ENCODE data around the gene SDR9C7.
"Not testable (repeated sequence)": the region's sequence is repeated elsewhere in the genome, so short reads cannot be mapped to it uniquely, and the experiment has no call there.

SDR9C7 gene

DNA sequence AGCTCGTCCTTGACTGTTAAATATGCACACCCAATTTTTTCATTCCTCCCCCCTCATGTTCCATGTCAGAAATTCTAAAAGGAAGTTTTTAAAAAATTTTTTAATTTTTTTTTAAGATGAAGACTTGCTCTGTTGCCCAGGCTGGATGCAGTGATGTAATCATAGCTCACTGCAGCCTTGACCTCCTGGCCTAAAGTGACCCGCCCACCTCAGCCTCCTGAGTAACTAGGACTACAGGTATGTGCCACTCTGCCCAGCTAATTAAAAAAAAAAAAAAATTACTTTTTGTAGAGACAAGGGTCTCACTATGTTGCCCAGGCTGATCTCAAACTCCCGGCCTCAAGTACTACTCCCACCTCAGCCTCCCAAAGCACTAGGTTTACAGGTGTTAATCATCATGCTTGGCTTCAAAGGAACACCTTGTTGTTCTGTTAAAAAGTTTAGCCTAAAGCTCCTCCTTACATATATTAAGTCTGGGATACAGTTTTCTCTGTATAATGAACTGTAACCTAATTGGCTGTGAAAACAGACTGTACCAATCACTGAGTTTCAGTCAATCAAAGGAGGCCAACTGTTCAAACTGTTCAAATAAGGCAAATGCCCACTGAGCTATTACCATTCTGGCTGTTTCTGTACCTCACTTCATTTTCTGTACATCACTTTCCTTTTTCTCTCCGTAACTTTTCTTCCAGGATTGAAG, 17.8 kb downstream of the SDR9C7 start:
- no peak for ATAC-seq
- no peak for DNase-seq

DNA sequence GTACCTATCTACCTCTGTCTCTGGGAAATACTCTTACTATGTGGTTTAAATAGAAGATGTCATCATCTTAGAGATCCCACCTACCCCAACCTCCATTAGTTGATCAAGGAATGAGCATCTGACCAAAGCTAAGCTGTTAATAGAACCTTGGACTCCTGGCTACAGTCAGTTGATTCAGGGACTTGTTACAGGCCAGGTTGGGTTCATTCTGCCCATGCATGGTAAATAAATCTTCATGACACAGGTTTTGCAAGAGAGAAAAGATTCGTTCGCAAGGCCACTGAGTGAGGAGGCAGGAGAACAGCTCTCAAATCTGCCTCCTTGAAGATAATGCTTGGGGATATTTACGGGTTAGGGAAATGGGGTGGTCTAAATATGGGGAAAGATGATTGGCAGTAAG, 19.5 kb downstream of the SDR9C7 start:
- ATAC-seq (no peak), DNase-seq (no peak)

DNA sequence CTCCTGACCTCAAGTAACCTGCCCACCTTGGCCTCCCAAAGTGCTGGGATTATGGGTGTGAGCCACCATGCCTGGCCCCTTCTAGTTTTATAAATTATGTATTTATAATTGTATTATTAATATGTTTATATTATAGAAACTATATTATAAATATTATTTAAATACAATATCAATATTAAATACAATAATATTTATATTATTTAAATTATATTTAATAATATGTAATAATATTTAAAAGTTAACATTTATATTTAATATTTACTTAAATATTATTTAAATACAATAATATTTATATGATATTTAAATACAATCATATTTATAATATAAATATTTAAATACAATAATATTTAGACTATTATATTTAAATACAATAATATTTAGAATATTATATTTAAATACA, 20.0 kb downstream of the SDR9C7 start:
- no peak for ATAC-seq

DNA sequence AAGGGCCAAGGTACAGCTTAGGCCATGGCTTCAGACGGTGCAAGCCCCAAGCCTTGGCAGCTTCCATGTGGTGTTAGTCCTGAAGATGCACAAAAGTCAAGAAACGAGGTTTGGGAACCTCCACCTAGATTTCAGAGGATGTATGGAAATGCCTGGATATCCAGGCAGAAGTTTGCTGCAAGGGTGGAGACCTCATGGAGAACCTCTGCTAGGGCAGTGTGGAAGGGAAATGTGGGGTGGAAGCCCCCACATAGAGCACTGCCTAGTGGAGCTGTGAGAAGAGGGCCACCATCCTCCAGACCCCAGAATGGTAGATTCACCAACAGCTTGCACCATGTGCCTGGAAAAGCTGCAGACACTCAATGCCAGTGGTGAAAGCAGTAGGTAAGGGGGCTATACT, 24.8 kb downstream of the SDR9C7 start:
- DNase-seq, ATAC-seq: not testable (repeated sequence)

More for the DNA sequence above, 20.0 kb downstream of the SDR9C7 start:
- DNase-seq = no peak

DNA sequence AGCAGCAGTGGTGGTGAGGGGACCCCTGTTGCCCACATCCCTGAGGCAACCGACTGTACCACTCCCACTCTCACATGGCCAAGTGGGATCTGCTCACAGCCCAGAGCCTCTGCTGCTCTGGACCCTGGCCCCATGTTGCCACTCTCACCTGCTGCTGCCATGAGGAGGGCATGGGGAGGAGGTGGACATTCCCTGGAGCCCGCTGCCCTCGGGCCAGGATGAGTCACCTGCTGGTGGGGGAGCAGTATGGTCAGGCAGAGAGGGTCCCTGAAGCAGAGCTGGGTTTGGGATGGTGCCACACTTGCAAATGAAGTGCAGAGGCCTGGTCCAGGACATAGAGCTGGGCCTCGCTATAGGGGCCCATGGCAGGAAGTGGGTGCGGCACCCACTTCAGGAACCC, 26.1 kb downstream of the SDR9C7 start:
- ATAC-seq (no peak), DNase-seq (no peak)

DNA sequence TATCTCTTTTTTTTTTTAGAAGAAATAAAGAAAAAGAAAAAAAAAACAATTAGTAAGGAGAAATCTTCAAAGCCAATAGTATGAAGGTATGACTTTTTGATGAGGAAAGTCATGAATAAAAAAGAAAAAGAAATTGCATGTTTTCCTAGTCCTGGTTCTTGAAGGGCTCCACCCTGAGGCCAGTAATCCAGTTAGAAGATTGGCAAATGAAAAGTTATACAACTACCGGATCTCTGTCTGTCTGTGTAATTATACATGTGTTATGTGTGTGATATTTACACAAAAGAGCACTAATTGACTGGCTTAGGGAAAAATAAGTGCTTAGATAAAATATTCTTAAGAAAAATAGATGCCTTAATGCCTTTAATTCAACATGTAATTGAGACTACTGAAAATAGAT, 28.4 kb downstream of the SDR9C7 start:
- no peak for DNase-seq
- no peak for ATAC-seq

DNA sequence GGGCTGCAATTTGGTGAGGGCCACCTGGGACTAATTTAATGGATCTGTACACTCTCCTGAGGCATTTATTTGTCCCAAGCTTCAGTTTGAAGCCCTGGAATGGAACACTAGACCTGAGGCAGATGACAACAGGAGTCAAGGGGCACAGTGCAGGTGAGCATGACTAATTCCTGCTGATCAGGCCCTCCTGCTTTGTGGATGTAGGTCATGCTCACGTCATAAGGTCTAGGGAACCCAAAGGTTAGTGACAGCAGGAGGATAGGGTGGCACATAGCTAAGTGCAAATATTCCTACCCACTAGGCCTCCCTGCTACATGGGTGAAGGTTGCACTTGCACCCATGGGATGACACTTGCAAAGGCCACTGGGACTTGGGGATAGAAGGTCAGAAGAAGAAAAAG, 30.8 kb downstream of the SDR9C7 start:
- no peak for DNase-seq
- no peak for ATAC-seq

DNA sequence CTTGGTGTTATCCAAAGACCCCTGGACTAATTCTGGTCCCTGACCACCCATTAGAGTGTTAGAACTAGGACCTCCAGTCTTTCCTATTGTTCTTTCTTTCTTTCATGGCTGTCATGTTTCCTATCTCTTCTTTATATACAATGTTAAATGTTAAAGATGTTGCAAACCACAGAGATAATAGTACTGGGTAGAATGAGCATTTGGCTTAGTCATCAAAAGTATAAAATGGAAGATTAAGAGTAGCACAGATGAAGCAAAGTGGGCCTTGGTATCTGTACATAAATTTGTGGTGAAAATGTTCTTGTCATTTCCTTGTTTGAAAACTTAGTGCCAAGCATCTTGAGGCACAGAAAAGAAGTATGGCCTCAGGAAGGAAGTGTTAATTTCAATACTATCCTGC, 32.9 kb downstream of the SDR9C7 start:
- not testable (repeated sequence) for ATAC-seq, DNase-seq

DNA sequence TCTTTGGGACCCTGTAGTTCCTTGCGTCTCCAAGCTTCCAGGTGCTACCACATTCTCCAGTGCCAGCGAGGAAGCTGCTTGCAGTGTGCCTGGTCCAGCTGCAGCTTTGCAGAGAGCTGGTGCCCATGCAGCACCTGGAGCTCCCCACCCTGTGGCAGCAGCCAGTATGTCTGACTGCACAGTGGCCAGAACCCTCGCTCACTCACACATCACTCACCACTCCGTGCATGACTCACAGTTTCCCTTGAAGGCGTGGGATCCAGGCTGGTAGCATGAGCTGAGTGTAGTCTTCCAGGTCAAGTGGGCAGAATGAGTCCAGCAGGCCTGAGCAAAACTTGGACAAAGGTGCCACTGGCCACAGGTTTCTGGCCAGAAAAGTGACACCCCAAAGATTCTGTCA, 33.6 kb downstream of the SDR9C7 start:
- no peak for ATAC-seq
- no peak for DNase-seq

DNA sequence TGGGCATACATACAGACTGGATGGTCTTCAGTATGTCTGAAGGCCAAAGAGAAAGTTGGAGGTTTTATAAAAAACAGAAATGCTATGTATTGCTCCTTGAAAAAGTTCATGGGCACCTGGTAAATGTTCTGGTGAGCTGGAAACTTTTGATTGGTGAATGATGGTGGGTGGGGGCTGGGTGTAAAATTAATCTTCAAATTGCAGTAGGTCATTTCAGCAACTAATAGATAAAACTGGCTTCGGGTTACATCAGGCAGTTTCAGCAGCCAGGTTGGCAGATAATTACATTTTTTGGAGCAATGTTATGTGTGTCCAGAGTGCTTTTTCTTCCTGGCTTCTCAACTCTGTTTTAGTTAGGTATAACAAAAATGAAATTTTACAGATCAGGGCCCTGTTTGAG, 35.3 kb downstream of the SDR9C7 start:
- ATAC-seq (no peak), DNase-seq (no peak)

DNA sequence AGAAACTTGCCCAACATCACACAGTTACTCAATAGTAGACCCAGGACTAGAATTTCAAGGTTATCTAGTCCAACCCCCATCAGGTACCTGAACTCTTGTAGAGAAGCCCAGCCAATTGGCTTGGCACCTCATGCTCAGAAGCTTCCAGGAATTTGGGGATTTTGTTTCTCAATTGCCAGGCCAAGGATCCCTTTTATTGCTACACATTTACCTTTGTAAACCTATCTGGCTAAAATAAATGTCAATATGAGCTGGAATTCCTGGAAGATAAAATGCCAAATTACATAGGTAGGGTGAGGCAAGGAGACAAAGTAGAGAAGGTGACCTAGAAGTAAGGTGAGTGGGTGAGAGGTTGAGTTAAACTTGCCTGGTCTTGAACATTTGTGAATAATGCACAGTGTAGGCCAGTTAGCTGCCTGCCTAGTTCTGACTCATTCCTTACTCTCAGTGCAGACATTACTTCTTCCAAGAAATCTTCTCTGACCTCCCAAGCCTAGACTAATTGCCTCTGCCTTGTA, 36.3 kb downstream of the SDR9C7 start:
- no peak for ATAC-seq
- no peak for DNase-seq

DNA sequence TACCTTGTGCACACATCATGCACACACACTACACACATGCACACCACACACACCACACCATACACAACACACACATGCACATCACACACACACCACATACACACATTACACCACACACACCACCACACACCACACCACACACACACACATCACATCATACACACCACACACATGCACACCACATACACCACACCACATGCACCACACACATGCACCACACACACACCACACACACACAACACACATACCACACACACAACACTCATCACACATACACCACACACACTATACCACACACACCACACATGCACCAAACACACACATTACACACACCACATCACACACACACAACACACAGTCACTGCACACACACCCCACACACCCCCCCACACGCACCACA, 38.1 kb downstream of the SDR9C7 start:
- DNase-seq (no peak), ATAC-seq (no peak)

DNA sequence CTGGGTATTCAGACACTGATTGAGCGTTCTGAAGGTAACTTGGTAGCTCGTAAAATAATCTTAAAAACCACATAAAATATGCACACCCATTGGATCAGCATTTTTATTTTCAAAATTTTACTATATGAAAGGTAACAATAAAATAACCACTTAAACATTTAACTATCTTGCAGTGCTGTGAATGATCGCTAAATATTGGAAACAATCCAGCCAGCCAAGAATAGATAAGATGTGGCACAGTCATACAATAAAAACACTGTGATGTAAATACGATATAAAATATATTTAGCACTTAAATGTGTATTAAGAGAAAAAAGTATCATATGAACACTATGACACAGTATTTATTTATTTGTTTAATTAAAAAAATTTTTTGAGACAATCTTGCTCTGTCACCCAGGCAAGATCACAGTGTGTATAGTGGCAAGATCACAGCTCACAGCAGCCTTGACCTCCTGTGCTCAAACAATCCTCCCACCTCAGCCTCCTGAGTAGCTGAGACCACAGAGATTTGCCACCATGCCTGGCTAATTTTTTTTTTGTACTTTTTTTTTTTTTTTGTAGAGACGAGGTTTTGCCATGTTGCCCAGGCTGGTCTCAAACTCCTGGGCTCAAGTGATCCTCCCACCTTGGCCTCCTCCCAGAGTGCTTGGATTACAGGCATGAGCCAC, 39.4 kb downstream of the SDR9C7 start:
- ATAC-seq (no peak), DNase-seq (no peak)

DNA sequence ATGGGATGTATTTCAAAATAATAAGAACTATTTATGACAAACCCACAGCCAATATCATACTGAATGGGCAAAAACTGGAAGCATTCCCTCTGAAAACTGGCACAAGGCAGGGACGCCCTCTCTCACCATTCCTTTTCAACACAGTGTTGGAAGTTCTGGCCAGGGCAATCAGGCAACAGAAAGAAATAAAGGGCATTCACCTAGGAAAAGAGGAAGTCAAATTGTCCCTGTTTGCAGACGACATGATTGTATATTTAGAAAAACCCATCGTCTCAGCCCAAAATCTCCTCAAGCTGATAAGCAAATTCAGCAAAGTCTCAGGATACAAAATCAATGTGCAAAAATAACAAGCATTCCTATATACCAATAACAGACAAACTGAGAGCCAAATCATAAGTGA, 42.3 kb downstream of the SDR9C7 start:
- not testable (repeated sequence) for ATAC-seq, DNase-seq

DNA sequence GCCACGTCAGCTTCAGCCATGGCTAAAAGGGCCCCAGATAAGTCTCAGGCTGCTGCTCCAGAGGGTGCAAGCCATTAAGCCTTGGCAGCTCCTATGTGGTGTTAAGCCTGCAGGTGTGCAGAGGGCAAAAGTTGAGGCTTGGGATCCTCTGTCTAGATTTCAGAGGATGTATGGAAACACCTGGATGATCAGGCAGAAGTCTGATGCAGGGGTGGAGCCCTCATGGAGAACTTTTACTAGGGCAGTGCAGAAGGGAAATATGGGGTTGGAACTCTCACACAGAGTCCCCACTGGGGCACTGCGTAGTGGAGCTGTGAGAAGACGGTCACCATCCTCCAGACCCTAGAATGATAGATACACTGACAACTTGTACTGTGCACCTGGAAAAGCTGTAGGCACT, 47.9 kb downstream of the SDR9C7 start:
- ATAC-seq (no peak), DNase-seq (no peak)

DNA sequence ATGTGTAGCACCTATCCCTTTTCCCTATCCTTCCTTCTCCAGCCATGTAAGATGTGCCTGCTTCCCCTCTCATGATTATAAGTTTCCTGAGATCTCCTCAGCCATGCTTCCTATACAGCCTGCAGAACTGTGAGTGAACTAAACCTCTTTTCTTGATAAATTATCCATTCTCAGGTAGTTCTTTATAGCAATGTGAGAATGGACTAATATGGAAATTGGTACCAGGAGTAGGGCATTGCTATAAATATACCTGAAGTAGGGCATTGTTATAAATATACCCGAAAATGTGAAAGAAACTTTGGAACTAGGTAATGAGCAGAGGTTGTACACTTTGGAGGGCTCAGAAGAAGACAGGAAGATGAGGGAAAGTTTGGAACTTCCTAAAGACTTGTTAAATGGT, 48.9 kb downstream of the SDR9C7 start:
- DNase-seq (no peak), ATAC-seq (no peak)

DNA sequence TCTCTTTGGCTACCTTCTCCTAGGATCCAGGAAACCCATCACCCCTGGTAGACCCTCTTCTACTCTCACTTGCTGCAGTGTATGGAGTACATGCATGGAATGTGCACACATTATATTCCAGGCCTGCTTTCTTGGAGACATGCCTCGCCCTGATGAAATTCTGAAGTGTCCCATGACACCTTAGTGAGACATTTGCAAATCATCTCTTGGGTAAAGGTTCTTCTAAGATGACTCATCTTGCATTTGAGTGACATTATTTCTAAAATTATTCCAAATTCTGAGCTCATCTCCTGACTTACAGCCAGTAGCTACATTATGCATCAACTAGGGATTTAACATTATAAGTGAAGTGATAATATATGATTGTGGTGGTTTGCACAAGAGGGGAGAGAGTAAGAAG, 49.8 kb downstream of the SDR9C7 start:
- DNase-seq = no peak
- ATAC-seq = no peak

DNA sequence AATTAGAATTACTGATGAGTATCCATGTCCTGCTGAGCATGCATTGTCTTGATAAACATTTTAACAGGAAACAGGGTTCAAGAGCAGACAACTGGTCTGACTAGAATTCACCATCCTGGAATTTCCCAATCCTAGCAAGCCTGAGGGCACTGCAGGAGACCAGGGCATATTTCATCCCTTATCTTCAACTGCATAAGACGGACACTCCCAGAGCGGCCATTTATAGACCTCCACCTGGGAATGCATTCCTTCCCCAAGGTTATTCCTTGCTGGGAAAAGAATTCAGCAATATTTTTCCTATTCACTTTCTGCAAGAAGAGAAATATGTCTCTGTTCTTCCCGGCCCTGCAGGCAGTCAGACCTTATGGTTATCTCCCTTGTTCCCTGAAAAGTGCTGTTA, 51.8 kb downstream of the SDR9C7 start:
- ATAC-seq, DNase-seq: not testable (repeated sequence)

DNA sequence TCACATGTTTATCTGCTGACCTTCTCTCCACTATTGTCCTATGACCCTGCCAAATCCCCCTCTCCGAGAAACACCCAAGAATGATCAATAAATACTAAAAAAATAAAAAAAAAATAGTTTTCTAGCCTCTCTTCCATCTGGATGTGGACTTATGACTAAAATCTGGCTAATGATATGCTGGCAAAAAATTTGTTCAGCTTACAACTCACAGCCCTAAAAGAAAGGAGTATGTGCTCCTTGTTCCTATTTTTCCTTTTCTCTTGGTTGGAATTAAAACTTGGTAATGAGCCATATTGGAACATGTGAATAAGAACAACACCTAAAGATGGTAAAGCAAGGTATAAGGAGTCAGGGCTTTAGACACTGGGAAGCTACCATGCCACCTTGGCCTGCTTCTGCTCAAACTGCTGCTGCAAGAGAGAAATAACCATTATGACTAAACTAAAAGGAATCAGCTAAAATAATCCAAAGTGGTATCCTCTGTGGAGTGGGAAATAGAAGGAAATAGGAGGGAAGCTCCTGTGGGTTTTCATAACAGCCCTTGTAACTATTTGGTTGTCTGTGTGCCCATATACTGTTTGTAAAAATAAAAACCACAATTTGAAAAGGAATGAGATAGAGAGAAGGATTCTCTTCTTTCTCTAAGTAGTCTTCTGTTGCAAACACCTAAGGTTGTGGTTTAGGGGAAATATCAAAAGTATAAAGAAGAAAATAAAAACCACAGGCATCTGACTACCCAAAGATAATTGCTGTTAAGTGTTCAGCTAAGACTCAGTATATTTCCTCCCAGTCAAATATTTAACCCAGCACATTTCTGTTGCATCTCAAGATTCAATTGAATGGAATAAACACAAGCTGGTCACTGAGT, 53.8 kb downstream of the SDR9C7 start:
- ATAC-seq = no peak
- DNase-seq = no peak

DNA sequence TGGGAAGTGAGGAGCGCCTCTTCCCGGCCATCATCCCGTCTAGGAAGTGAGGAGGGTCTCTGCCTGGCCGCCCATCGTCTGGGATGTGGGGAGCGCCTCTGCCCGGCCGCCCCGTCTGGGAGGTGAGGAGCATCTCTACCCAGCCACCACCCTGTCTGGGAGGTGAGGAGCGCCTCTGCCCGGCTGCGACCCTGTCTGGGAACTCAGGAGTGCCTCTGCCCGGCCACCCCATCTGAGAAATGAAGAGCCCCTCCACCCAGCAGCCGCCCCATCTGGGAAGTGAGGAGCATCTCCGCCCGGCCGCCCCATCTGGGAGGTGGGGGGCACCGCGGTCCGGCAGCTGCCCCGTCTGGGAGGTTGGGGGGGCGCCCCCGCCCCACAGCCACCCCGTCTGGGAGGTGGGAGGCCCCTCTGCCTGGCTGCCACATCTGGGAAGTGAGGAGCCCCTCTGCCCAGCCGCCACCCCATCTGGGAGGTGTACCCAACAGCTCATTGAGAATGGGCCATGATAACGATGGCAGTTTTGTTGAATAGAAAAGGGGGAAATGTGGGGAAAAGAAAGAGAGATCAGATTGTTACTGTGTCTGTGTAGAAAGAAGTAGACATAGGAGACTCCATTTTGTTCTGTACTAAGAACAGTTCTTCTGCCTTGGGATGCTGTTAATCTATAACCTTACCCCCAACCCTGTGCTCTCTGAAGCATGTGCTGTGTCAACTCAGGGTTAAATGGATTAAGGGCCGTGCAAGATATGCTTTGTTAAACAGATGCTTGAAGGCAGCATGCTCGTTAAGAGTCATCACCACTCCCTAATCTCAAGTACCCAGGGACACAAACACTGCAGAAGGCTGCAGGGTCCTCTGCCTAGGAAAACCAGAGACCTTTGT, 54.7 kb downstream of the SDR9C7 start:
- not testable (repeated sequence) for ATAC-seq, DNase-seq

DNA sequence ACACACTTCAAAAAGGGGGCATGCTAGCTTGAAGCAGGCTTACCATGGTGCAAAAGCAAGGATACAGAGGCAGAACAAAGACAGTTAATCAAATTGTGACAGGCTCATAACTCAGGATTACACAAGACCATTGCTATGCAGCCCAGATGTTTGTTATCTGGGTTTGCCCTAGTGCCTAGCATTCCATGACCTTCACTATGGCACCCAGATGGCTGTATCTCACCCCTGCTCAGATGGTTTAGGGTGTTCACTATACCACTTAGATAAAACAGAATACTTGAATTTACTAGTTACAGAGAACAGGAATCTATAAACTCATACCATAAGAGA, 56.2 kb downstream of the SDR9C7 start:
- ATAC-seq (no peak), DNase-seq (no peak)
